Progenitor cell of endocrine pancreas (in vitro differentiated cells): ENCODE measurements around the gene MYH14. TPM values are rescaled to one million over a fixed set of nuclear protein-coding genes. Genes with fewer than 3 reads are reported as not detected.

Experiments used
- DNase-seq: peaks from one replicate; pipeline ENCODE4 v3.0.0; 2021; ENCODE audit warnings: low spot score; ENCODE audit not compliant: unreplicated experiment
- H3K27ac Mint-ChIP-seq: 2 replicates; pipeline ENCODE4 v1.8.0; 2021; ENCODE audit warnings: mild to moderate bottlenecking, moderate library complexity, mixed read lengths
- H3K27me3 Mint-ChIP-seq: 2 replicates; pipeline ENCODE4 v1.8.0; 2021; ENCODE audit warnings: mixed read lengths
- H3K36me3 Mint-ChIP-seq: 2 replicates; pipeline ENCODE4 v1.8.0; 2022; ENCODE audit warnings: mixed read lengths; ENCODE audit not compliant: insufficient read depth
- H3K4me1 Mint-ChIP-seq: 2 replicates; pipeline ENCODE4 v1.8.0; 2021; ENCODE audit warnings: low read depth, mixed read lengths
- H3K4me3 Mint-ChIP-seq: 2 replicates; pipeline ENCODE4 v1.8.0; 2021; ENCODE audit warnings: low read depth, mild to moderate bottlenecking, moderate library complexity, mixed read lengths
- H3K9me3 Mint-ChIP-seq: 2 replicates; pipeline ENCODE4 v1.8.0; 2021; ENCODE audit warnings: low read depth, mixed read lengths
- total RNA-seq: library from RNA; stranded (reverse); gene quantifications from 2 replicates; pipeline ENCODE4 v1.2.1, GENCODE V29; 2021
- TF ChIP-seq, protein P1 (sequence below): fragments of 200-600 bp; sonication (generic); IDR thresholded peaks from one replicate; pipeline ENCODE4 v1.5.0; 2021; ENCODE audit warnings: antibody characterized with exemption, mild to moderate bottlenecking; ENCODE audit not compliant: unreplicated experiment

Gene MYH14
- total RNA-seq, 1 donor from 2014 or later, result 65.9 TPM

DNA sequence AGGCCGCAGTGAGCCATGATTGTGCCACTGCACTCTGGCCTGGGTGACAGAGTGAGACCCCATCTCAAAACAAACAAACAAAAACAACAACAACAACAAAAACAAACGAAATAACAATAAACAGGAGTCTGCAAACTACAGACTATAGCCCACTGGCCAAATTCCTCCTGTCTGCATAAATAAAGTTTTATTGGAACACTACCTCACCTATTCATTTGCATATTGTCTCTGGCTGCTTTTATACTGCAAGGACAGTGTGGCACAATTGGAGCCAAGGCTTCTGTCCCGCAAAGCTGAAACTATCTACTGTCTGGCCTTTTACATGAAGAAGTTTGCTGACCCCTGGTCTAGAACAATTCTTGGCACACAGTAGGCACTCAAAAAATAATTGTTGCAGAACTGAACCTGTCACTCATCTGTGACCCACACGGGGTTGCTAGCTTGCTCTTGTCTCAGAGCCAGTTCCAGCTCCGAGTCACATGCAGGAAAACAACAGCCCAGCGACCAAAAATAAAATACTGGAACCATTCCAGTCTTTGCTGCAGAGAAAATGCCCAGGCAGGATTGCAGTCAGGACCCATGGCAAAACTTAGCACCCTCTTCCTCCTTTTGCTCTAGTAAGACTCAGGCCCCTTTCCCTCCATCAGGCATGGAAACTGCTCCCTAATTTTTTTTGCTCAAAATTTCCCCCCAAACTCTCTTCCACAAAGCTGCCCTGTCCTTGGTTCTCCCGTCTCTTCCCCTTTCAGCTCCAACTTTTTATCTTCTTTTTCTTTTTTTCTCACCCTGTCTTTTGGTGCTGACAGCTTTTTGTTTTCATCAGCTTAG lies 4.8 kb upstream of the MYH14 start:
- Mint-ChIP-seq H3K9me3 (no peaks in the 10 kb centered on the region), H3K36me3 (no peaks in the 10 kb centered on the region), H3K4me3 (no peak overlapping the region), H3K27me3 (peaks cover 64% of the 10 kb centered on the region), H3K4me1 (no peaks in the 10 kb centered on the region), H3K27ac (no peak overlapping the region)
- TF ChIP-seq, protein P1, sequence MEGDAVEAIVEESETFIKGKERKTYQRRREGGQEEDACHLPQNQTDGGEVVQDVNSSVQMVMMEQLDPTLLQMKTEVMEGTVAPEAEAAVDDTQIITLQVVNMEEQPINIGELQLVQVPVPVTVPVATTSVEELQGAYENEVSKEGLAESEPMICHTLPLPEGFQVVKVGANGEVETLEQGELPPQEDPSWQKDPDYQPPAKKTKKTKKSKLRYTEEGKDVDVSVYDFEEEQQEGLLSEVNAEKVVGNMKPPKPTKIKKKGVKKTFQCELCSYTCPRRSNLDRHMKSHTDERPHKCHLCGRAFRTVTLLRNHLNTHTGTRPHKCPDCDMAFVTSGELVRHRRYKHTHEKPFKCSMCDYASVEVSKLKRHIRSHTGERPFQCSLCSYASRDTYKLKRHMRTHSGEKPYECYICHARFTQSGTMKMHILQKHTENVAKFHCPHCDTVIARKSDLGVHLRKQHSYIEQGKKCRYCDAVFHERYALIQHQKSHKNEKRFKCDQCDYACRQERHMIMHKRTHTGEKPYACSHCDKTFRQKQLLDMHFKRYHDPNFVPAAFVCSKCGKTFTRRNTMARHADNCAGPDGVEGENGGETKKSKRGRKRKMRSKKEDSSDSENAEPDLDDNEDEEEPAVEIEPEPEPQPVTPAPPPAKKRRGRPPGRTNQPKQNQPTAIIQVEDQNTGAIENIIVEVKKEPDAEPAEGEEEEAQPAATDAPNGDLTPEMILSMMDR, result no peak
- no peak for DNase-seq

DNA sequence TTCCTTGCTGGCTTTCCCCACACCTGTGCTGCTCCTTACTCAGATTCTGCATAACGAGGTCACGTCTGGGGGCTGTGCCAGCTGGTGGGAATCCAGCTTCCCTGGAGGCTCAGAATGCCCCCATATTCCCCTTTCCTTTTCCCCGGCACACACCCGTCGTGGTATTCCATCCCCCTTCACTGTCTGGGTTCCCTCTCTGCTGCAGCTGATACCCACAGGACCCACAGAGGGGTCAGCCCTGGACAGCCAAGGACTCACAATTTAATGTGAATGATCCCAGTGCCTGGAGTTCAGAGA lies 4.2 kb upstream of the MYH14 start:
- H3K27me3 Mint-ChIP-seq, result peaks cover 61% of the 10 kb centered on the region
- no peaks in the 10 kb centered on the region for H3K9me3 Mint-ChIP-seq
- TF ChIP-seq, protein P1, result no peak
- no peak overlapping the region for H3K27ac Mint-ChIP-seq
- no peaks in the 10 kb centered on the region for H3K4me1 Mint-ChIP-seq
- DNase-seq, result no peak
- H3K36me3 Mint-ChIP-seq, result no peaks in the 10 kb centered on the region
- no peak overlapping the region for H3K4me3 Mint-ChIP-seq

DNA sequence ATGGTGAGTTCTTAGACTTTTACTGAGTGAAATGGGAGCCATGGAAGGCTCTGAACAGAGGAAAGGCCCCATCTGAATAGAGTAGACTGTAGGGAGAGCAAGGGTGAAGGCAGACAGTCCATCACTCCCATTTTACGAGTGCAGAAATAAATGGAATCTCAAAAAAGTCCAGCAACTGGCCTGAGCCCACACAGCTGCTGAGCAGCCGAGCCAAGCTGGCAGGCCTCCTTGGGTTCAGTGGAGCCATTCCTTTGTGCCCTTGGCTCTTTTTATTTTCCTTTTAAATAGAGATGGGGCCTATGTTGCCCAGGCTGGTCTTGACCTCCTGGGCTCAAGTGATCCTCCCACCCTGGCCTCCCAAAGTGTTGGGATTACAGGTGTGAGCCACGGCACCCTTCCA lies 1.0 kb upstream of the MYH14 start:
- Mint-ChIP-seq H3K27me3 (peaks cover 37% of the 10 kb centered on the region), H3K9me3 (no peaks in the 10 kb centered on the region), H3K4me1 (peaks cover 3% of the 10 kb centered on the region), H3K36me3 (no peaks in the 10 kb centered on the region), H3K4me3 (peak overlapping the region; percentile 12), H3K27ac (no peak overlapping the region)
- DNase-seq, result no peak
- TF ChIP-seq, protein P1, result no peak

DNA sequence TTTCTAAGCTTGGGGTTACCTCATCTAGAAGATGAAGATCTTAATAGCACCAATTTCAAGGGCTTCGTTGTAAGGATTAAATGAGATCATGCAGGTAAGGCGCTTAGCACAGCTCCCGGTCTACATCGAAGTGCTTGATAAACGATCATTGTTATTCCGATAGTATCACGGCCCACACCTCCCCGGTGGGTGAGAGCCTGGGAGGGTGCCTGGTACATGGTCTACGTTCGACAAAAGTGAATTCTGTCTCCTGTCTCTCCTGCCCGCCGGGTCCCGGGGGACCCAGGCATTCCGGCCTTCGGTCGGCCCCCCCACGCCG lies 501 bp upstream of the MYH14 start:
- H3K4me3 Mint-ChIP-seq, result peak overlapping the region; percentile 58
- H3K36me3 Mint-ChIP-seq, result no peaks in the 10 kb centered on the region
- peaks cover 3% of the 10 kb centered on the region for H3K4me1 Mint-ChIP-seq
- DNase-seq, result no peak
- no peaks in the 10 kb centered on the region for H3K9me3 Mint-ChIP-seq
- TF ChIP-seq, protein P1, result no peak
- no peak overlapping the region for H3K27ac Mint-ChIP-seq
- peaks cover 36% of the 10 kb centered on the region for H3K27me3 Mint-ChIP-seq

- Mint-ChIP-seq H3K4me3 (peak overlapping the region; percentile 73), H3K9me3 (no peaks in the 10 kb centered on the region), H3K36me3 (no peaks in the 10 kb centered on the region), H3K27ac (no peak overlapping the region), H3K4me1 (peaks cover 3% of the 10 kb centered on the region), H3K27me3 (peaks cover 30% of the 10 kb centered on the region)
- TF ChIP-seq, protein P1, result no peak
- DNase-seq, result no peak
Observed at GRCh38 chr19:50204081-50204428, 633 bp downstream of the MYH14 start.
